Duodenal mucosa (tissue), 2 donors: ENCODE data around the gene NOP9.

Experiments
- H3K27ac ChIP-seq: one replicate; pipeline ENCODE4 v1.7.0; 2013; ENCODE audit warnings: low read depth, low read length
- H3K27me3 ChIP-seq, 2 donors: one replicate each; pipeline ENCODE4 v1.7.0; 2013; ENCODE audit warnings: low read length in 2 of 2, control low read depth in 1 of 2; ENCODE audit not compliant: insufficient read depth in 2 of 2, control insufficient read depth in 1 of 2
- H3K36me3 ChIP-seq, 2 donors: one replicate each; pipeline ENCODE4 v1.7.0; 2013; ENCODE audit warnings: low read length in 2 of 2, control low read depth in 1 of 2; ENCODE audit not compliant: insufficient read depth in 2 of 2, control insufficient read depth in 1 of 2
- H3K4me1 ChIP-seq, 2 donors: one replicate each; pipeline ENCODE4 v1.7.0; 2013; ENCODE audit warnings: low read length in 2 of 2, control low read depth in 1 of 2; ENCODE audit not compliant: insufficient read depth in 2 of 2, control insufficient read depth in 1 of 2
- H3K4me3 ChIP-seq, 2 donors: one replicate each; pipeline ENCODE4 v1.7.0; 2013; ENCODE audit warnings: low read length in 2 of 2, low read depth in 1 of 2
- H3K9ac ChIP-seq, 2 donors: one replicate each; pipeline ENCODE4 v1.7.0; 2013; ENCODE audit warnings: low read length in 2 of 2, low read depth in 1 of 2
- H3K9me3 ChIP-seq, 2 donors: one replicate each; pipeline ENCODE4 v1.7.0; 2013; ENCODE audit warnings: low read length in 2 of 2, control low read depth in 1 of 2; ENCODE audit not compliant: control insufficient read depth in 1 of 2

NOP9 gene

GRCh38 chr14:24293525-24293924, 6.1 kb upstream of the NOP9 start:
- H3K4me1 ChIP-seq, result peaks cover 16 to 17% of the 10 kb centered on the region in 2 donors
- peaks cover 40 to 54% of the 10 kb centered on the region in 2 donors for H3K36me3 ChIP-seq
- H3K9me3 ChIP-seq, result no peaks in the 10 kb centered on the region
- H3K27me3 ChIP-seq, result no peaks in the 10 kb centered on the region
- no peak overlapping the region for H3K9ac ChIP-seq
- H3K4me3 ChIP-seq, result no peak overlapping the region
- H3K27ac ChIP-seq, result no peak overlapping the region

GRCh38 chr14:24296341-24297157, 3.1 kb upstream of the NOP9 start:
- Histone ChIP-seq H3K4me1 (peaks cover 38 to 42% of the 10 kb centered on the region in 2 donors), H3K4me3 (peak overlapping the region in 1 of 2 donors; percentile 24), H3K9me3 (no peaks in the 10 kb centered on the region), H3K9ac (peak overlapping the region; percentile 8 to 22), H3K27me3 (no peaks in the 10 kb centered on the region), H3K27ac (no peak overlapping the region), H3K36me3 (peaks cover 23 to 36% of the 10 kb centered on the region in 2 donors)

GRCh38 chr14:24297190-24297964, 2.3 kb upstream of the NOP9 start:
- Histone ChIP-seq H3K4me1 (peaks cover 45 to 49% of the 10 kb centered on the region in 2 donors), H3K36me3 (peaks cover 27 to 36% of the 10 kb centered on the region in 2 donors), H3K4me3 (peak overlapping the region in 1 of 2 donors; percentile 24), H3K9ac (peak overlapping the region; percentile 8 to 22), H3K27ac (no peak overlapping the region), H3K27me3 (no peaks in the 10 kb centered on the region), H3K9me3 (no peaks in the 10 kb centered on the region)

- H3K9ac ChIP-seq, result peak overlapping the region; percentile 97 to 99
- no peaks in the 10 kb centered on the region for H3K9me3 ChIP-seq
- H3K27ac ChIP-seq, result peak overlapping the region; percentile 90
- H3K36me3 ChIP-seq, result peaks cover 32 to 45% of the 10 kb centered on the region in 2 donors
- H3K4me1 ChIP-seq, result peaks cover 54 to 58% of the 10 kb centered on the region in 2 donors
- H3K27me3 ChIP-seq, result no peaks in the 10 kb centered on the region
- peak overlapping the region; percentile 85 to 93 for H3K4me3 ChIP-seq
Observed at GRCh38 chr14:24298892-24299254, 777 bp upstream of the NOP9 start.

GRCh38 chr14:24300326-24300980, 803 bp downstream of the NOP9 start:
- Histone ChIP-seq H3K4me3 (peak overlapping the region; percentile 85 to 93), H3K27ac (peak overlapping the region; percentile 71), H3K9ac (peak overlapping the region; percentile 97 to 99), H3K27me3 (no peaks in the 10 kb centered on the region), H3K9me3 (no peaks in the 10 kb centered on the region), H3K4me1 (peaks cover 60 to 70% of the 10 kb centered on the region in 2 donors), H3K36me3 (peaks cover 46 to 56% of the 10 kb centered on the region in 2 donors)

GRCh38 chr14:24304019-24304387, 4.4 kb downstream of the NOP9 start:
- Histone ChIP-seq H3K27ac (peak overlapping the region; percentile 57), H3K4me3 (no peak overlapping the region), H3K9ac (peak overlapping the region in 1 of 2 donors; percentile 8), H3K4me1 (peaks cover 54 to 74% of the 10 kb centered on the region in 2 donors), H3K36me3 (peaks cover 45 to 54% of the 10 kb centered on the region in 2 donors), H3K27me3 (no peaks in the 10 kb centered on the region), H3K9me3 (no peaks in the 10 kb centered on the region)

GRCh38 chr14:24307156-24307574, 7.5 kb downstream of the NOP9 start:
- no peaks in the 10 kb centered on the region for H3K27me3 ChIP-seq
- peaks cover 56 to 78% of the 10 kb centered on the region in 2 donors for H3K4me1 ChIP-seq
- H3K36me3 ChIP-seq, result peaks cover 36 to 43% of the 10 kb centered on the region in 2 donors
- H3K27ac ChIP-seq, result peak overlapping the region; percentile 74
- peak overlapping the region; percentile 55 to 71 for H3K9ac ChIP-seq
- H3K9me3 ChIP-seq, result no peaks in the 10 kb centered on the region
- peak overlapping the region; percentile 65 to 70 for H3K4me3 ChIP-seq

- H3K4me1 ChIP-seq, result peaks cover 50 to 76% of the 10 kb centered on the region in 2 donors
- no peaks in the 10 kb centered on the region for H3K27me3 ChIP-seq
- peak within 1 kb of the TSS; percentile 55 to 71 for H3K9ac ChIP-seq
- H3K9me3 ChIP-seq, result no peaks in the 10 kb centered on the region
- H3K27ac ChIP-seq, result peak within 1 kb of the TSS; percentile 74
- H3K4me3 ChIP-seq, result peak within 1 kb of the TSS; percentile 65 to 70
- H3K36me3 ChIP-seq, result peaks cover 32 to 37% of the 10 kb centered on the region in 2 donors
Observed at GRCh38 chr14:24307575-24308341, 8.1 kb downstream of the NOP9 start, which contains the start of gene CIDEB. CIDEB (minus strand) TSS chr14:24307977; CDS start chr14:24307858, 119 bp downstream.

- Histone ChIP-seq H3K4me3 (peak overlapping the region in 1 of 2 donors; percentile 70), H3K36me3 (peaks cover 30 to 31% of the 10 kb centered on the region in 2 donors), H3K27ac (no peak overlapping the region), H3K4me1 (peaks cover 47 to 76% of the 10 kb centered on the region in 2 donors), H3K27me3 (no peaks in the 10 kb centered on the region), H3K9ac (peak overlapping the region; percentile 22 to 55), H3K9me3 (no peaks in the 10 kb centered on the region)
Observed at GRCh38 chr14:24308342-24309124, 8.9 kb downstream of the NOP9 start.
